BLaER1 (cell line): ENCODE data around the gene MYH7B.
A peak's percentile ranks its signal among the peaks of the same experiment; 100 is the strongest.

ENCODE experiments used
- H3K27ac ChIP-seq: shearing (Covaris generic); formaldehyde crosslinking; 2 replicates; pipeline ENCODE4 v1.8.1; 2022
- H3K27me3 ChIP-seq: shearing (Covaris generic); formaldehyde crosslinking; 2 replicates; pipeline ENCODE4 v1.8.1; 2022
- H3K36me3 ChIP-seq: shearing (Covaris generic); formaldehyde crosslinking; 2 replicates; pipeline ENCODE4 v1.8.1; 2022
- H3K4me1 ChIP-seq: shearing (Covaris generic); formaldehyde crosslinking; 2 replicates; pipeline ENCODE4 v1.8.1; 2022
- H3K4me2 ChIP-seq: shearing (Covaris generic); formaldehyde crosslinking; 2 replicates; pipeline ENCODE4 v1.8.1; 2022
- H3K4me3 ChIP-seq: shearing (Covaris generic); formaldehyde crosslinking; 2 replicates; pipeline ENCODE4 v1.8.1; 2022
- H3K9ac ChIP-seq: shearing (Covaris generic); formaldehyde crosslinking; 2 replicates; pipeline ENCODE4 v1.8.1; 2022
- H3K9me3 ChIP-seq: shearing (Covaris generic); formaldehyde crosslinking; 2 replicates; pipeline ENCODE4 v1.8.1; 2022
- H4K20me1 ChIP-seq: shearing (Covaris generic); formaldehyde crosslinking; 2 replicates; pipeline ENCODE4 v1.8.1; 2022
- Cebpa-rat ChIP-seq: shearing (Covaris generic); IDR thresholded peaks from 2 replicates; pipeline ENCODE4 v1.8.1; 2022

MYH7B gene

GRCh38 chr20:34954904-34955230, 801 bp upstream of the MYH7B start:
- Histone ChIP-seq H3K4me3 (peak overlapping the region; percentile 79), H3K4me2 (peak overlapping the region; percentile 86), H3K4me1 (peaks cover 17% of the 10 kb centered on the region), H3K9me3 (no peaks in the 10 kb centered on the region), H3K36me3 (peaks cover 24% of the 10 kb centered on the region), H3K27ac (peak overlapping the region; percentile 89), H4K20me1 (no peaks in the 10 kb centered on the region), H3K9ac (peak overlapping the region; percentile 93), H3K27me3 (no peaks in the 10 kb centered on the region)
- no peak for TF ChIP-seq Cebpa-rat

GRCh38 chr20:34956041-34956458, 382 bp downstream of the MYH7B start:
- TF ChIP-seq Cebpa-rat = no peak
- H3K36me3 ChIP-seq = peaks cover 13% of the 10 kb centered on the region
- peak overlapping the region; percentile 86 for H3K4me2 ChIP-seq
- H4K20me1 ChIP-seq = no peaks in the 10 kb centered on the region
- peak overlapping the region; percentile 79 for H3K4me3 ChIP-seq
- peaks cover 17% of the 10 kb centered on the region for H3K4me1 ChIP-seq
- peak overlapping the region; percentile 93 for H3K9ac ChIP-seq
- H3K27me3 ChIP-seq = no peaks in the 10 kb centered on the region
- H3K9me3 ChIP-seq = no peaks in the 10 kb centered on the region
- peak overlapping the region; percentile 89 for H3K27ac ChIP-seq

GRCh38 chr20:34956751-34957472, 1.2 kb downstream of the MYH7B start:
- Histone ChIP-seq H3K4me2 (peak overlapping the region; percentile 86; the same call in 1 of the 2 replicates), H3K27me3 (no peaks in the 10 kb centered on the region), H3K4me3 (no peak overlapping the region), H3K9me3 (no peaks in the 10 kb centered on the region), H3K36me3 (peaks cover 4% of the 10 kb centered on the region), H3K27ac (no peak overlapping the region), H3K9ac (no peak overlapping the region), H4K20me1 (no peaks in the 10 kb centered on the region), H3K4me1 (peaks cover 17% of the 10 kb centered on the region)
- TF ChIP-seq Cebpa-rat = no peak

GRCh38 chr20:34964486-34964885, 8.8 kb downstream of the MYH7B start:
- Histone ChIP-seq H3K4me3 (no peak overlapping the region), H3K4me1 (peaks cover 7% of the 10 kb centered on the region), H3K9me3 (no peaks in the 10 kb centered on the region), H3K36me3 (no peaks in the 10 kb centered on the region), H3K27ac (no peak overlapping the region), H3K4me2 (no peak overlapping the region), H3K27me3 (no peaks in the 10 kb centered on the region), H4K20me1 (no peaks in the 10 kb centered on the region), H3K9ac (no peak overlapping the region)
- TF ChIP-seq Cebpa-rat = no peak

GRCh38 chr20:34965051-34965450, 9.4 kb downstream of the MYH7B start:
- no peak for TF ChIP-seq Cebpa-rat
- H3K36me3 ChIP-seq = no peaks in the 10 kb centered on the region

GRCh38 chr20:34967421-34967820, 11.8 kb downstream of the MYH7B start:
- no peaks in the 10 kb centered on the region for H3K27me3 ChIP-seq
- H3K4me2 ChIP-seq = no peak overlapping the region
- H3K9ac ChIP-seq = no peak overlapping the region
- no peak overlapping the region for H3K27ac ChIP-seq
- peaks cover 7% of the 10 kb centered on the region for H3K4me1 ChIP-seq
- no peak for TF ChIP-seq Cebpa-rat
- H3K4me3 ChIP-seq = no peak overlapping the region
- no peaks in the 10 kb centered on the region for H3K9me3 ChIP-seq
- no peaks in the 10 kb centered on the region for H3K36me3 ChIP-seq
- no peaks in the 10 kb centered on the region for H4K20me1 ChIP-seq

More at GRCh38 chr20:34965051-34965450, 9.4 kb downstream of the MYH7B start:
- Histone ChIP-seq H3K9ac (no peak overlapping the region), H3K27me3 (no peaks in the 10 kb centered on the region), H4K20me1 (no peaks in the 10 kb centered on the region), H3K4me2 (no peak overlapping the region), H3K9me3 (no peaks in the 10 kb centered on the region), H3K4me3 (no peak overlapping the region), H3K4me1 (peaks cover 7% of the 10 kb centered on the region), H3K27ac (no peak overlapping the region)

GRCh38 chr20:34968042-34968775, 12.5 kb downstream of the MYH7B start:
- Histone ChIP-seq H4K20me1 (no peaks in the 10 kb centered on the region), H3K9ac (no peak overlapping the region), H3K36me3 (no peaks in the 10 kb centered on the region), H3K27ac (no peak overlapping the region), H3K4me3 (no peak overlapping the region), H3K27me3 (no peaks in the 10 kb centered on the region), H3K4me1 (peaks cover 7% of the 10 kb centered on the region), H3K4me2 (peak overlapping the region; percentile 18; the same call in 1 of the 2 replicates), H3K9me3 (no peaks in the 10 kb centered on the region)
- TF ChIP-seq Cebpa-rat = no peak

- no peak for TF ChIP-seq Cebpa-rat
- H3K4me2 ChIP-seq = no peak overlapping the region
- no peak overlapping the region for H3K9ac ChIP-seq
- no peaks in the 10 kb centered on the region for H3K9me3 ChIP-seq
- H3K27ac ChIP-seq = no peak overlapping the region
- H3K4me3 ChIP-seq = no peak overlapping the region
- no peaks in the 10 kb centered on the region for H4K20me1 ChIP-seq
- no peaks in the 10 kb centered on the region for H3K27me3 ChIP-seq
- peaks cover 7% of the 10 kb centered on the region for H3K4me1 ChIP-seq
- H3K36me3 ChIP-seq = no peaks in the 10 kb centered on the region
Observed at GRCh38 chr20:34970193-34970840, 14.6 kb downstream of the MYH7B start.

GRCh38 chr20:34970846-34971560, 15.3 kb downstream of the MYH7B start:
- no peak overlapping the region for H3K9ac ChIP-seq
- no peaks in the 10 kb centered on the region for H3K9me3 ChIP-seq
- TF ChIP-seq Cebpa-rat = no peak
- H3K4me1 ChIP-seq = peaks cover 7% of the 10 kb centered on the region
- H3K27me3 ChIP-seq = no peaks in the 10 kb centered on the region
- no peak overlapping the region for H3K4me2 ChIP-seq
- H4K20me1 ChIP-seq = no peaks in the 10 kb centered on the region
- H3K36me3 ChIP-seq = no peaks in the 10 kb centered on the region
- no peak overlapping the region for H3K27ac ChIP-seq
- H3K4me3 ChIP-seq = no peak overlapping the region
